K562 (cell line): Measurements from ENCODE around the gene SLC6A6. TPM values are rescaled to one million over a fixed set of nuclear protein-coding genes. Genes with fewer than 3 reads are reported as not detected.
A peak's percentile ranks its signal among the peaks of the same experiment; 100 is the strongest.

Source experiments
- ATAC-seq: fragments of 200-7000 bp; cut with Tn5 transposase; 3 replicates; pipeline ENCODE4 v1.9.1; 2020; ENCODE audit warnings: moderate library complexity
- BruUV-seq: library from RNA; stranded (reverse); fragments of 400-500 nt; replicated peaks from 2 replicates; lab custom pipeline; 2021; lab: Mats Ljungman, UMichigan
- CTCF ChIA-PET: fragments of 300-600 bp; formaldehyde crosslinking; extraction: SDS; loops from one replicate; lab custom pipeline; 2021; ENCODE audit warnings: low intra/inter-chr PET ratio; lab: Yijun Ruan, JAX
- POLR2A ChIA-PET: fragments of 300-600, 350-650 bp; sonication (Branson Sonifier 250); formaldehyde crosslinking; extraction: SDS; loops from one replicate; lab custom pipeline; 2021; ENCODE audit warnings: antibody characterized with exemption, inconsistent platforms; lab: Yijun Ruan, JAX
- DNase-seq, 4 experiments: peaks; one replicate each; pipeline versions ENCODE4 v3.0.0 to v3.0.0-alpha.2; 2011 to 2018; ENCODE audit warnings: low spot score in 3 of 4, mixed read lengths in 3 of 4; ENCODE audit errors: extremely low read depth in 1 of 4
- FAIRE-seq: peaks from 2 replicates; lab custom pipeline; 2011; peaks lifted over from hg19 to GRCh38; lab: Jason Lieb, UNC
- H2AFZ ChIP-seq: 2 replicates; pipeline ENCODE4 v1.6.0; 2011; ENCODE audit warnings: low read depth, low read length, control low read depth, inconsistent platforms
- H3K27ac ChIP-seq: fragments of 200-600 bp; 3 replicates; pipeline ENCODE4 v1.8.0; 2011; ENCODE audit warnings: low read depth, mild to moderate bottlenecking, control low read depth, inconsistent platforms, low read length, moderate library complexity, mixed read lengths; ENCODE audit errors: extremely low read depth
- H3K27me3 ChIP-seq, 2 experiments: fragments of 300-600 bp in 1 of 2; 2 replicates in 1 of 2; 3 replicates in 1 of 2; pipeline versions ENCODE4 v1.6.0 to v1.8.0; 2011; ENCODE audit warnings: inconsistent platforms in 2 of 2, low read length in 2 of 2, mild to moderate bottlenecking in 1 of 2, mixed read lengths in 1 of 2, moderate library complexity in 1 of 2; ENCODE audit not compliant: control insufficient read depth in 2 of 2, insufficient read depth in 2 of 2
- H3K36me3 ChIP-seq: fragments of 300-600 bp; 3 replicates; pipeline ENCODE4 v1.8.0; 2011; ENCODE audit warnings: mild to moderate bottlenecking, low read length, inconsistent platforms; ENCODE audit not compliant: control insufficient read depth, insufficient read depth
- H3K4me1 ChIP-seq, 2 experiments: fragments of 200-600 bp in 1 of 2; replicated peaks in 1 of 2; 2 replicates in 1 of 2; 3 replicates in 1 of 2; pipeline versions ENCODE4 v1.5.1 to v1.8.0; 2011; ENCODE audit warnings: inconsistent platforms in 2 of 2, low read length in 2 of 2, mild to moderate bottlenecking in 1 of 2, mixed read lengths in 1 of 2, moderate library complexity in 1 of 2; ENCODE audit not compliant: control insufficient read depth in 2 of 2, insufficient read depth in 2 of 2
- H3K4me2 ChIP-seq: 2 replicates; pipeline ENCODE4 v1.6.1; 2011; ENCODE audit warnings: low read length, control low read depth, inconsistent platforms, mixed read lengths; ENCODE audit not compliant: insufficient read depth
- H3K4me3 ChIP-seq: fragments of 200-600 bp; sonication (generic), shearing (Covaris generic); 2 replicates; pipeline ENCODE4 v1.5.1; 2016; ENCODE audit warnings: control low read depth, inconsistent platforms
- H3K79me2 ChIP-seq: fragments of 200-600 bp; 3 replicates; pipeline ENCODE4 v1.8.0; 2011; ENCODE audit warnings: low read length, inconsistent platforms; ENCODE audit not compliant: control insufficient read depth, insufficient read depth
- H3K9ac ChIP-seq, 2 experiments: 2 replicates each; pipeline versions ENCODE4 v1.6.0 to v1.6.1; 2011; ENCODE audit warnings: low read depth in 2 of 2, low read length in 2 of 2, control low read depth in 1 of 2, inconsistent platforms in 1 of 2, mild to moderate bottlenecking in 1 of 2, mixed read lengths in 1 of 2; ENCODE audit not compliant: insufficient read depth in 1 of 2
- H3K9me1 ChIP-seq: one replicate; pipeline ENCODE4 v1.6.0; 2011; ENCODE audit warnings: inconsistent platforms, mild to moderate bottlenecking, low read length, moderate library complexity; ENCODE audit not compliant: control insufficient read depth, insufficient read depth
- H3K9me3 ChIP-seq: replicated peaks from 2 replicates; pipeline ENCODE4 v1.5.1; 2011; ENCODE audit warnings: low read depth, low read length, inconsistent platforms; ENCODE audit not compliant: control insufficient read depth, insufficient read depth
- H4K20me1 ChIP-seq: replicated peaks from 2 replicates; pipeline ENCODE4 v1.6.1; 2011; ENCODE audit warnings: low read length, inconsistent platforms, mixed read lengths; ENCODE audit not compliant: control insufficient read depth, insufficient read depth
- ADNP ChIP-seq: fragments of 200-800 bp; sonication (Bioruptor generic); IDR thresholded peaks from 2 replicates; pipeline ENCODE4 v1.6.1; 2016; ENCODE audit warnings: missing genetic modification characterization, missing compliant biosample characterization
- EZH2 ChIP-seq: IDR thresholded peaks from 2 replicates; pipeline ENCODE4 v1.6.1; 2012; ENCODE audit warnings: low read depth, mild to moderate bottlenecking, inconsistent platforms, low read length, borderline replicate concordance
- KDM1A ChIP-seq, 2 experiments: fragments of 450-650 bp; IDR thresholded peaks; 2 replicates each; pipeline ENCODE4 v1.6.1; 2016; ENCODE audit warnings: mild to moderate bottlenecking in 2 of 2
- RBFOX2 ChIP-seq: fragments of 200-400 bp; formaldehyde crosslinking; IDR thresholded peaks from 2 replicates; pipeline ENCODE4 v1.6.1; 2017; ENCODE audit warnings: low read depth, mild to moderate bottlenecking, low read length, moderate library complexity
- RBM25 ChIP-seq: fragments of 200-400 bp; formaldehyde crosslinking; IDR thresholded peaks from 2 replicates; pipeline ENCODE4 v1.6.1; 2018; ENCODE audit warnings: low read length, low read depth, moderate library complexity; ENCODE audit not compliant: severe bottlenecking
- REST ChIP-seq, 2 experiments: fragments of 450-650 bp; formaldehyde crosslinking in 1 of 2; IDR thresholded peaks; 2 replicates each; pipeline versions ENCODE4 v1.4.0 to v1.6.1; 2014 to 2020; ENCODE audit warnings: mild to moderate bottlenecking in 2 of 2, borderline replicate concordance in 1 of 2, low read depth in 1 of 2
- ZNF165 ChIP-seq: fragments of 250-450 bp; sonication (Bioruptor Pico); IDR thresholded peaks from 2 replicates; pipeline ENCODE4 v1.4.0; 2020; ENCODE audit warnings: borderline replicate concordance
- WGBS: fragments of 100-300 bp; shearing (Covaris generic); methylation state at CpG from one replicate; pipeline ENCODE4 v1.1.6; 2016; ENCODE audit warnings: low coverage, mixed read lengths; ENCODE audit not compliant: insufficient coverage; ENCODE audit errors: missing lambda C conversion rate; 5-methylcytosine and 5-hydroxymethylcytosine counted together
- in situ Hi-C: fragments of 300-500 bp; cut with MboI; formaldehyde crosslinking; loops from 4 replicates; pipeline ENCODE4 v1.15.0; 2018; ENCODE audit warnings: inconsistent platforms, mixed read lengths
- intact Hi-C: fragments of 100-400 bp; cut with micrococcal nuclease; formaldehyde crosslinking; loops from 2 replicates; pipeline ENCODE4 v1.14.2; 2022
- polyA plus RNA-seq, 8 experiments: library from polyadenylated mRNA; depleted of rRNA in 4 of 8; stranded (reverse) in 5 of 8; unstranded in 3 of 8; fragments of >200 nt; fragmentation: Nextera tagmentation in 2 of 8; fragmentation: Illumina TruSeq in 1 of 8; extraction: Ambion mirVana in 2 of 8; extraction: Trizol in 1 of 8; gene quantifications; 2 replicates each; pipeline versions ENCODE4 v1.2.1 to v1.2.3, GENCODE V29; 2011 to 2014; ENCODE audit warnings: inconsistent platforms in 1 of 8, missing spikeins in 1 of 8
- total RNA-seq, 7 experiments: library from RNA; depleted of rRNA in 6 of 7; stranded (reverse); fragments of >200 nt in 6 of 7; fragmentation: Illumina TruSeq in 2 of 7; extraction: Trizol in 2 of 7; gene quantifications; 2 replicates each; pipeline versions ENCODE4 v1.2.1 to v1.2.3, GENCODE V29; 2011 to 2021; ENCODE audit warnings: low replicate concordance in 1 of 7

The SLC6A6 gene
- total and polyA plus RNA-seq, 9 of the 15 experiments (the other 6 are each of a cell fraction or from before 2014, with no cell fraction given) = 12.3 to 203 (median 93.2) TPM

GRCh38 chr3:14523792-14524191 lies 121.4 kb downstream of the SLC6A6 start:
- H4K20me1 ChIP-seq = peaks cover 13% of the 10 kb centered on the region
- no peak overlapping the region for H3K4me3 ChIP-seq
- no peak overlapping the region for H3K4me2 ChIP-seq
- peaks cover 0 to 12% of the 10 kb centered on the region in 2 experiments; a peak in 2 of 5 replicates for H3K4me1 ChIP-seq
- no peak overlapping the region for H3K27ac ChIP-seq
- WGBS = under 1% methylated on average over 7 of the region's 7 CpGs
- no peaks in the 10 kb centered on the region for H3K9me3 ChIP-seq
- H3K27me3 ChIP-seq = peaks cover 61 to 79% of the 10 kb centered on the region in 2 experiments
- no peaks in the 10 kb centered on the region for H3K79me2 ChIP-seq
- H3K9ac ChIP-seq = peak overlapping the region in 1 of 2 experiments; percentile 16; a peak in 1 of 4 replicates
- POLR2A ChIA-PET = interaction anchor here (0.6 to 1.3 kb wide), 4 partner anchors 10 to 292 kb away, joined by 3 to 4 read pairs (median 4); no protein-coding TSS in a partner anchor
- peak; percentile 38 for ATAC-seq
- no peaks in the 10 kb centered on the region for H3K36me3 ChIP-seq
- TF ChIP-seq KDM1A (IDR thresholded peaks at IDR 0.05) = peak in 1 of 2 experiments; percentile 43; a peak in 1 of 4 replicates
- no peak for TF ChIP-seq RBFOX2
- TF ChIP-seq REST (IDR thresholded peaks at IDR 0.05; ENCODE audit: borderline replicate concordance) = no peak
- TF ChIP-seq REST (CRISPR knock-in tag; IDR thresholded peaks at IDR 0.05; ENCODE audit: low read depth) = no peak
- no peak for TF ChIP-seq EZH2
- no peak for TF ChIP-seq ZNF165 (CRISPR knock-in tag)
- TF ChIP-seq RBM25 = peak; percentile 29
- peak; percentile 62; the same call in 1 of the 2 replicates for TF ChIP-seq ADNP (tag)
- no peaks in the 10 kb centered on the region for H3K9me1 ChIP-seq
- DNase-seq = no peak
- CTCF ChIA-PET = no interaction called here
- FAIRE-seq = peak; percentile 35
- intact Hi-C loops (no loop called here), in situ Hi-C loops (loop anchor here (25.0 kb wide), 1 partner anchor 389 kb away; no protein-coding TSS in a partner anchor)
- no TSS peak for BruUV-seq
- H2AFZ ChIP-seq = no peak overlapping the region
